Prostate gland (tissue), 2 donors: ENCODE data around the gene PIK3IP1.
"Not testable (repeated sequence)": the region's sequence is repeated elsewhere in the genome, so short reads cannot be mapped to it uniquely, and the experiment has no call there.

ENCODE experiments used
- POLR2AphosphoS5 ChIP-seq: sonication (generic); formaldehyde crosslinking; IDR thresholded peaks from one replicate; pipeline ENCODE4 v1.6.1; 2017; ENCODE audit warnings: antibody characterized with exemption
- TF ChIP-seq, protein P1 (sequence below), 4 experiments: fragments of 200-600 bp in 2 of 4; fragments of 450-650 bp in 2 of 4; sonication (generic) in 2 of 4; IDR thresholded peaks; 1 replicate in 3 of 4; 2 replicates in 1 of 4; pipeline ENCODE4 v1.5.1; 2016 to 2019; ENCODE audit warnings: antibody characterized with exemption in 4 of 4, mild to moderate bottlenecking in 2 of 4, moderate library complexity in 2 of 4

DNA sequence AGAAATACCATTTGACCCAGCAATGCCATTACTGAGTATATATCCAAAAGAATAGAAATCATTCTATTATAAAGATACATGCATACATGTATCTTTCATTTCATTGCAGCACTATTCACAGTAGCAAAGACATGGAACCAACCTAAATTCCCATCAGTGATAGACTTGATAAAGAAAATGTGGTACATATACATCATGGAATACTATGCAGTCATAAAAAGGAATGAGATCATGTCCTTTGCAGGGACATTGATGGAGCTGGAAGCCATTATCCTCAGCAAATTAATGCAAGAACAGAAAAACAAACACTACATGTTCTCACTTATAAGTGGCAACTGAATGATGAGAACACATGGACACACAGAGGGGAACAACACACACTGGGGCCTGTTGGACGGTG, 21.9 kb upstream of the PIK3IP1 start:
- TF ChIP-seq, protein P1, sequence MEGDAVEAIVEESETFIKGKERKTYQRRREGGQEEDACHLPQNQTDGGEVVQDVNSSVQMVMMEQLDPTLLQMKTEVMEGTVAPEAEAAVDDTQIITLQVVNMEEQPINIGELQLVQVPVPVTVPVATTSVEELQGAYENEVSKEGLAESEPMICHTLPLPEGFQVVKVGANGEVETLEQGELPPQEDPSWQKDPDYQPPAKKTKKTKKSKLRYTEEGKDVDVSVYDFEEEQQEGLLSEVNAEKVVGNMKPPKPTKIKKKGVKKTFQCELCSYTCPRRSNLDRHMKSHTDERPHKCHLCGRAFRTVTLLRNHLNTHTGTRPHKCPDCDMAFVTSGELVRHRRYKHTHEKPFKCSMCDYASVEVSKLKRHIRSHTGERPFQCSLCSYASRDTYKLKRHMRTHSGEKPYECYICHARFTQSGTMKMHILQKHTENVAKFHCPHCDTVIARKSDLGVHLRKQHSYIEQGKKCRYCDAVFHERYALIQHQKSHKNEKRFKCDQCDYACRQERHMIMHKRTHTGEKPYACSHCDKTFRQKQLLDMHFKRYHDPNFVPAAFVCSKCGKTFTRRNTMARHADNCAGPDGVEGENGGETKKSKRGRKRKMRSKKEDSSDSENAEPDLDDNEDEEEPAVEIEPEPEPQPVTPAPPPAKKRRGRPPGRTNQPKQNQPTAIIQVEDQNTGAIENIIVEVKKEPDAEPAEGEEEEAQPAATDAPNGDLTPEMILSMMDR (IDR thresholded peaks at IDR 0.05) = not testable (repeated sequence)
- not testable (repeated sequence) for TF ChIP-seq POLR2AphosphoS5
